Trophoblast cell (in vitro differentiated cells and primary cell): ENCODE measurements around the gene RIN3.

Experiments
- DNase-seq, 2 donors: peaks; one replicate each; pipeline ENCODE4 v3.0.0-alpha.2; 2016
- H2AFZ ChIP-seq: 2 replicates; pipeline ENCODE4 v1.6.1; 2013; ENCODE audit warnings: low read length, moderate library complexity, mild to moderate bottlenecking; ENCODE audit not compliant: insufficient read depth, poor library complexity
- H2AK5ac ChIP-seq: 2 replicates; pipeline ENCODE4 v1.6.1; 2013; ENCODE audit warnings: mild to moderate bottlenecking, low read length
- H2BK120ac ChIP-seq: 2 replicates; pipeline ENCODE4 v1.6.1; 2013; ENCODE audit warnings: low read length, mild to moderate bottlenecking, moderate library complexity; ENCODE audit not compliant: insufficient read depth, poor library complexity
- H2BK12ac ChIP-seq: 2 replicates; pipeline ENCODE4 v1.6.1; 2013; ENCODE audit warnings: mild to moderate bottlenecking, low read length, moderate library complexity
- H2BK5ac ChIP-seq: 2 replicates; pipeline ENCODE4 v1.6.1; 2013; ENCODE audit warnings: low read length, low read depth, moderate library complexity, mild to moderate bottlenecking; ENCODE audit not compliant: poor library complexity
- H3K14ac ChIP-seq: 2 replicates; pipeline ENCODE4 v1.6.1; 2013; ENCODE audit warnings: mild to moderate bottlenecking, low read length
- H3K18ac ChIP-seq: 2 replicates; pipeline ENCODE4 v1.6.1; 2013; ENCODE audit warnings: mild to moderate bottlenecking, low read length
- H3K23ac ChIP-seq: 2 replicates; pipeline ENCODE4 v1.6.1; 2013; ENCODE audit warnings: low read length
- H3K27ac ChIP-seq: 2 replicates; pipeline ENCODE4 v1.5.1; 2013; ENCODE audit warnings: low read depth, mild to moderate bottlenecking, inconsistent platforms, low read length, moderate library complexity
- H3K27me3 ChIP-seq: 2 replicates; pipeline ENCODE4 v1.6.1; 2013; ENCODE audit warnings: inconsistent platforms, mild to moderate bottlenecking, low read length, moderate library complexity; ENCODE audit not compliant: insufficient read depth
- H3K36me3 ChIP-seq, 2 experiments: 1 replicate in 1 of 2; 2 replicates in 1 of 2; pipeline ENCODE4 v1.6.1; 2013; ENCODE audit warnings: low read length in 2 of 2, mild to moderate bottlenecking in 2 of 2, moderate library complexity in 1 of 2; ENCODE audit not compliant: insufficient read depth in 2 of 2, control insufficient read depth in 1 of 2
- H3K4ac ChIP-seq: 2 replicates; pipeline ENCODE4 v1.6.1; 2013; ENCODE audit warnings: low read depth, mild to moderate bottlenecking, low read length, moderate library complexity
- H3K4me1 ChIP-seq, 2 experiments: 1 replicate in 1 of 2; 2 replicates in 1 of 2; pipeline ENCODE4 v1.6.1; 2013; ENCODE audit warnings: low read length in 2 of 2, mild to moderate bottlenecking in 2 of 2, moderate library complexity in 1 of 2; ENCODE audit not compliant: insufficient read depth in 2 of 2, control insufficient read depth in 1 of 2
- H3K4me2 ChIP-seq: 2 replicates; pipeline ENCODE4 v1.6.1; 2013; ENCODE audit warnings: inconsistent platforms, mild to moderate bottlenecking, low read length, moderate library complexity
- H3K4me3 ChIP-seq: 2 replicates; pipeline ENCODE4 v1.5.1; 2013; ENCODE audit warnings: mild to moderate bottlenecking, low read depth, low read length, inconsistent platforms
- H3K79me1 ChIP-seq: one replicate; pipeline ENCODE4 v1.6.1; 2013; ENCODE audit warnings: low read length
- H3K79me2 ChIP-seq: 2 replicates; pipeline ENCODE4 v1.6.1; 2013; ENCODE audit warnings: low read length, mild to moderate bottlenecking; ENCODE audit not compliant: control insufficient read depth, insufficient read depth, poor library complexity
- H3K9ac ChIP-seq: 2 replicates; pipeline ENCODE4 v1.6.1; 2013; ENCODE audit warnings: mild to moderate bottlenecking, low read length
- H3K9me3 ChIP-seq: 2 replicates; pipeline ENCODE4 v1.6.1; 2013; ENCODE audit warnings: low read depth, mild to moderate bottlenecking, control low read depth, inconsistent platforms, low read length; ENCODE audit not compliant: insufficient read depth
- H4K12ac ChIP-seq: 2 replicates; pipeline ENCODE4 v1.6.1; 2013; ENCODE audit warnings: low read depth, mild to moderate bottlenecking, low read length, moderate library complexity
- H4K8ac ChIP-seq: 2 replicates; pipeline ENCODE4 v1.6.1; 2013; ENCODE audit warnings: low read depth, mild to moderate bottlenecking, low read length, moderate library complexity
- H4K91ac ChIP-seq: one replicate; pipeline ENCODE4 v1.6.1; 2013; ENCODE audit warnings: low read depth, mild to moderate bottlenecking, low read length, moderate library complexity
- WGBS: extraction: QIAGEN DNeasy Blood & Tissue Kit; methylation state at CpG from one replicate; pipeline ENCODE4 v1.1.7; 2013; ENCODE audit warnings: missing lambda C conversion rate; ENCODE audit not compliant: insufficient read length, insufficient coverage; ENCODE audit errors: extremely low coverage; 5-methylcytosine and 5-hydroxymethylcytosine counted together

The RIN3 gene

DNA sequence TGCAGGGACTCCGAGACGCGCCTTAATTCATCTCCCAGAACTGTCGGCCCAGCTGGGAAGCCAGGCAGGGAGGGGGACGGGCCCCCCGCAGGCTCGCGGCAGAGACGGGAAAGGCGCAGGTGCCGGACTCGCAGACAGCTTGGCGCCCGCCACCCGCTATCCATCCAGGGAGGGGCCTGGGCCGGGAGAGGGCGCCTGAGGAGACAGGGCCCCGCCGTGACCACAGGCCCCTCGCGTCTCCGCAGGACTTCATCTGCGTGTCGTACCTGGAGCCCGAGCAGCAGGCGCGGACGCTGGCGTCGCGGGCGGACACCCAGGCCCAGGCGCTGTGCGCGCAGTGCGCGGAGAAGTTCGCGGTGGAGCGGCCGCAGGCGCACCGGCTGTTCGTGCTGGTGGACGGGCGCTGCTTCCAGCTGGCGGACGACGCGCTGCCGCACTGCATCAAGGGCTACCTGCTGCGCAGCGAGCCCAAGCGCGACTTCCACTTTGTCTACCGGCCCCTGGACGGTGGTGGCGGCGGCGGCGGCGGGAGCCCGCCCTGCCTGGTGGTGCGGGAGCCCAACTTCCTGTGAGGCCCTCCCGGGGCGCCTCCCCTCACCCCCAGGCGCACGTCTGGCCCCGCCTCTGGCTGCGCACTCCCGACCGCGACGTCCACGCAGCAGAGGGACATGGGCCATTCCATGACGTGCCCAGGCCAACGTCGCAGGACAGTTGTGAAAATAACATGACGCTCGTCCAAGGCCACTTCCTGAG, 174.3 kb downstream of the RIN3 start:
- Histone ChIP-seq H4K12ac (peak overlapping the region; percentile 11), H3K79me2 (no peaks in the 10 kb centered on the region), H4K8ac (peak overlapping the region; percentile 40), H3K4me2 (peak overlapping the region; percentile 80), H2AFZ (peak overlapping the region; percentile 38), H3K79me1 (peaks cover 7% of the 10 kb centered on the region), H3K4me1 (peaks cover 12 to 17% of the 10 kb centered on the region in 2 experiments), H3K27me3 (no peaks in the 10 kb centered on the region), H3K14ac (peak overlapping the region; percentile 27), H3K4ac (no peak overlapping the region), H2AK5ac (no peak overlapping the region), H3K4me3 (peak overlapping the region; percentile 68), H2BK120ac (peak overlapping the region; percentile 13), H3K9me3 (no peaks in the 10 kb centered on the region), H2BK5ac (no peak overlapping the region), H2BK12ac (no peak overlapping the region), H3K9ac (peak overlapping the region; percentile 18), H3K27ac (peak overlapping the region; percentile 48), H3K36me3 (peaks cover 12 to 15% of the 10 kb centered on the region in 2 experiments), H3K23ac (no peak overlapping the region), H3K18ac (peak overlapping the region; percentile 36), H4K91ac (peak overlapping the region; percentile 45)
- no CpG with 5 or more reads among the region's 80 CpGs for WGBS
- no peak for DNase-seq

DNA sequence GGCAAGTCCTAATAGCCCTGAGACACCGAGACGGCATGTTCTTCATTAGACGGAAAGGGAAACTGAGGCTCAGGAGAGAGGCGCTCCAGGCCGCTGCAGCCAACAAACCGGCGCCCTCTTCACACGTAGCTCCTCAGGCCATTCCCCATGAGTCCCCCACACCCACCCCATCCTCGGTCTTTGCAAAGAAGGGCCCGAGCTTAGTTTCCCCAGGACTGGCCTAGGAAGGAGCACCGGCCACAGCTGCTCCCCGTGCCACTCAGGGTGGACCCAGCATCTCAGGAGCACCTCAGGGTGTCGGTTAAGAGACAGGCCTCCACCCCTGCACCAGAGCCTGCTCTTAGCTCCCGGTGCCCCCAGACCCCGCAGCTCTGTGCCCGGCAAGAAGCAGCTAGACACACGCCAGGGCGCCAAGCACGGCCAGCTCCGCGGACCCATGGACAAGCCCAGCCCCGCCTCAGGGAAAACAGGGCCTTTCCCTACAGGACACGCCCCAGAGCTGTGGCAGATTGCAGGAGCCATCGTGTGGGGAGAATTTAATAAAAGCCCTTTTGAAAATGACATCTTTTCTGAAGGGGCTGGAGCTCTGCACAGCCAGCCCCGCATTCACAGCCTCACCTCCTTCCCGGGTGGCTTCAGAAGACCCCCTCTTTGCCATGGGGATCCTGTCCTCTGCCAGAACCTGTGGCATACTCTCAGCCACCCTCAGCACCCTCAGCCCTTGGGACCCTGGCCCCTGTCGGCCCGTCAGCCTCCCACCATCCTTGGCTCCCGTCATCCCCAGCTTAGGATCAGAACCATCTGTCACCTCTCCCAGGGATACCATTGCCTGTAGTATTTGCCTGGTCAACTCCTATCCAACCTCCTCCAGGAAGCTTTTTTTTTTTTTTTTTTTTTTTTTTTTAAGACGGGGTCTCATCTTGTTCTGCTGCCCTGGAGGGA, 175.1 kb downstream of the RIN3 start:
- peak overlapping the region; percentile 33 for H3K14ac ChIP-seq
- no peaks in the 10 kb centered on the region for H3K79me2 ChIP-seq
- H4K12ac ChIP-seq = no peak overlapping the region
- no peak overlapping the region for H3K27ac ChIP-seq
- peaks cover 7% of the 10 kb centered on the region for H3K79me1 ChIP-seq
- no peak for DNase-seq
- H3K36me3 ChIP-seq = peaks cover 12 to 15% of the 10 kb centered on the region in 2 experiments
- H4K8ac ChIP-seq = peak overlapping the region; percentile 43
- H2BK5ac ChIP-seq = no peak overlapping the region
- H3K18ac ChIP-seq = peak overlapping the region; percentile 36
- no peak overlapping the region for H3K4ac ChIP-seq
- no peaks in the 10 kb centered on the region for H3K9me3 ChIP-seq
- H4K91ac ChIP-seq = peak overlapping the region; percentile 45
- H3K23ac ChIP-seq = no peak overlapping the region
- H3K4me2 ChIP-seq = peak overlapping the region; percentile 80
- H3K4me1 ChIP-seq = peaks cover 12 to 17% of the 10 kb centered on the region in 2 experiments
- H3K27me3 ChIP-seq = no peaks in the 10 kb centered on the region
- no peak overlapping the region for H3K4me3 ChIP-seq
- H2AFZ ChIP-seq = no peak overlapping the region
- H2AK5ac ChIP-seq = peak overlapping the region; percentile 36
- H2BK12ac ChIP-seq = peak overlapping the region; percentile 63
- peak overlapping the region; percentile 23 for H2BK120ac ChIP-seq
- no CpG with 5 or more reads among the region's 30 CpGs for WGBS
- H3K9ac ChIP-seq = no peak overlapping the region

DNA sequence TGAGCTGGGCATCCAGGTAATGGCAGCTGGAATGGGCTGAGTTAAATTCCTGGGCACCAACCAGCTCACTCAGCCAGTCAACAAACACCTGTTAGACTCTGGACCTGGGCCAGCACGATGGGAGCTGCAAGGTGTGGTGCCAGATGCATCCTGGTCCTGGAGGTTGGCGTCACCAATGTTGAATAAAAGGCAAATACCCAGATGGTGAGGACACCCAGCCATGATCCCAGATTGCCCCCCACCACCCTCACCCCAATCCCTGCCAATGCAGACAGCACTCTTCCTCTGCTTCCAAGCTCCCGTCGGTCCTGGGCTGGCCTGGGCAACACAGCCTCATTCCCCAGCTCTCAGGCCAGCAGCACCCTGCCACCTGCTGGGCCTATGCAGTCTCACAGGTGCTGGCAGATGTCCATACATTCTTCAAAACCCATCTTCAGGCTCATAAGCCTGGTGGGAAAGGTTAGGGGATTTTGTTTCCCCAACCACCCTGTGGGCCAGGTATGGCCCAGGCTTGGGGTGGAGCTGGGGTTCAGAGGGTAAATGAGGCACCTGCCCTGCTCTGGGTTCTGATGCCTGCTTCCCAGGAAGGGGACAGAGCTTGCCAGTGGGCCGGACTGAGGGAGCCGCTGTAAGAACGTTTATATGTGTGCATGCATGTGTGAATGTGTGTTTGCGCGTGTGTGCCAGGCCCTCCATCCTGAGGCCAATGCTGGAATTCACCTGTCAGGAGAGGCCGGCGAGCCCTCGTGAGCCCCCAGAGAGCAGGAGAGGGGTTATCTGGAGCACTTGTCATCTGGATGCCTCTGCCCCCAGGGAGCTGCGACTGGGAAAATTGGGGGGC, 176.8 kb downstream of the RIN3 start:
- H2AK5ac ChIP-seq = no peak overlapping the region

DNA sequence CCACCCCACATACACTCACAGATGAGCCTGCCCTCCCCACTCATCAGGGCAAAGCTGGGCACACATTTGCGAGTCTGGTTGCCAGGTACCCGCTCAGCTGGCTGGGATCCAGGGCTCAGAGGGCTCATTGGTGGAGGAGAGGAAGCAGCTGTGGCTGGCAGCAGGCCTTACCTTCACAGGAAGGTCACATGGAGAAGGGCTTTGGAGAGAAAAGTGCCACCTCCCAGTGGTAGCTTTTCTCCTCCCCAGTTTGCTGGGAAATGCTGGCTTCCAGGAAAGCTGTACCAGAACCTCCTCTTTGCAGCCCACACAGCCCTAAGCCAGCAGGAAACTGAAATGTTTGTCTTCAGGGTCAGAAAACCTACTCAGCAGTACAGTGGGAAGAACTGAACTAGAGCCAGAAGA, 179.2 kb downstream of the RIN3 start:
- H3K9me3 ChIP-seq = peaks cover 2% of the 10 kb centered on the region
- H3K18ac ChIP-seq = no peak overlapping the region
- H2BK120ac ChIP-seq = no peak overlapping the region
- no peak overlapping the region for H4K12ac ChIP-seq
- H3K4ac ChIP-seq = no peak overlapping the region
- no peak overlapping the region for H2BK12ac ChIP-seq
- no peak overlapping the region for H3K23ac ChIP-seq
- H4K91ac ChIP-seq = no peak overlapping the region
- H2AK5ac ChIP-seq = no peak overlapping the region
- no peak overlapping the region for H2BK5ac ChIP-seq
- H3K27ac ChIP-seq = no peak overlapping the region
- no peak for DNase-seq
- H3K4me1 ChIP-seq = peaks cover 11 to 14% of the 10 kb centered on the region in 2 experiments
- H3K79me1 ChIP-seq = peaks cover 2% of the 10 kb centered on the region
- no peak overlapping the region for H3K4me3 ChIP-seq
- H3K14ac ChIP-seq = no peak overlapping the region
- no CpG with 5 or more reads among the region's 2 CpGs for WGBS
- H3K9ac ChIP-seq = no peak overlapping the region
- no peaks in the 10 kb centered on the region for H3K27me3 ChIP-seq
- no peaks in the 10 kb centered on the region for H3K79me2 ChIP-seq
- H3K36me3 ChIP-seq = peaks cover 0 to 3% of the 10 kb centered on the region in 2 experiments
- H2AFZ ChIP-seq = no peak overlapping the region
- H4K8ac ChIP-seq = no peak overlapping the region
- no peak overlapping the region for H3K4me2 ChIP-seq

More for the DNA sequence above, 176.8 kb downstream of the RIN3 start:
- H4K12ac ChIP-seq = no peak overlapping the region
- no peak overlapping the region for H2BK5ac ChIP-seq
- no peak overlapping the region for H3K4ac ChIP-seq
- H3K4me1 ChIP-seq = peaks cover 20 to 27% of the 10 kb centered on the region in 2 experiments
- no peak overlapping the region for H4K8ac ChIP-seq
- no peak overlapping the region for H3K14ac ChIP-seq
- H3K36me3 ChIP-seq = peaks cover 8 to 10% of the 10 kb centered on the region in 2 experiments
- peaks cover 7% of the 10 kb centered on the region for H3K79me1 ChIP-seq
- no peak overlapping the region for H2BK12ac ChIP-seq
- H3K18ac ChIP-seq = no peak overlapping the region
- H3K27me3 ChIP-seq = no peaks in the 10 kb centered on the region
- no peaks in the 10 kb centered on the region for H3K79me2 ChIP-seq
- no peak overlapping the region for H3K27ac ChIP-seq
- no peak overlapping the region for H3K4me3 ChIP-seq
- WGBS = no CpG with 5 or more reads among the region's 13 CpGs
- no peak overlapping the region for H3K9ac ChIP-seq
- H2BK120ac ChIP-seq = no peak overlapping the region
- H2AFZ ChIP-seq = no peak overlapping the region
- H3K4me2 ChIP-seq = no peak overlapping the region
- H3K23ac ChIP-seq = no peak overlapping the region
- peaks cover 2% of the 10 kb centered on the region for H3K9me3 ChIP-seq
- peak; percentile 30 to 49 for DNase-seq
- no peak overlapping the region for H4K91ac ChIP-seq
